NCI-H187 (cell line): ENCODE data around the gene ANAPC5.
"Not testable (repeated sequence)": the region's sequence is repeated elsewhere in the genome, so short reads cannot be mapped to it uniquely, and the experiment has no call there.

Experiments used
- DNase-seq, 2 experiments: peaks; one replicate each; lab custom pipeline; 2025; lab: John Stamatoyannopoulos, UW

ANAPC5 gene

DNA sequence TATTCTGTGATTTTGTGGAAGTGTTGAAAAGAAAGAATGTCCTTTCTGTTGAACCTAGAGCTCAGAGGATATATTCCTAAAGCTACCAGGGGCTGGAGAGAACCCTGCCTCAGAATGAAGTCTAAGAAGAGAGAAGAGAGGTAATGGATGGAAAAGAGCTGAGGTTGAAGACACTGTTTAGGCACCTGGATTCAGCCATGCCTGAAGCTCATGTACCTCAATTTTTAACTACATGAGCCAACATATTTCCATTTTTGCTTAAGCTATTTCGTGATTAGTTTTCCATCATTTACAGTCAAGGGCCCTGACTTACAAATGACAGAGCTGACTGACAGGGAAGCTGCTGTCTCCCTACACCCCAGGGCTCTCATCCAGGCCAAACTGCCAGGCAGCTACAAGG lies 66.4 kb downstream of the ANAPC5 start:
- no peak for DNase-seq

DNA sequence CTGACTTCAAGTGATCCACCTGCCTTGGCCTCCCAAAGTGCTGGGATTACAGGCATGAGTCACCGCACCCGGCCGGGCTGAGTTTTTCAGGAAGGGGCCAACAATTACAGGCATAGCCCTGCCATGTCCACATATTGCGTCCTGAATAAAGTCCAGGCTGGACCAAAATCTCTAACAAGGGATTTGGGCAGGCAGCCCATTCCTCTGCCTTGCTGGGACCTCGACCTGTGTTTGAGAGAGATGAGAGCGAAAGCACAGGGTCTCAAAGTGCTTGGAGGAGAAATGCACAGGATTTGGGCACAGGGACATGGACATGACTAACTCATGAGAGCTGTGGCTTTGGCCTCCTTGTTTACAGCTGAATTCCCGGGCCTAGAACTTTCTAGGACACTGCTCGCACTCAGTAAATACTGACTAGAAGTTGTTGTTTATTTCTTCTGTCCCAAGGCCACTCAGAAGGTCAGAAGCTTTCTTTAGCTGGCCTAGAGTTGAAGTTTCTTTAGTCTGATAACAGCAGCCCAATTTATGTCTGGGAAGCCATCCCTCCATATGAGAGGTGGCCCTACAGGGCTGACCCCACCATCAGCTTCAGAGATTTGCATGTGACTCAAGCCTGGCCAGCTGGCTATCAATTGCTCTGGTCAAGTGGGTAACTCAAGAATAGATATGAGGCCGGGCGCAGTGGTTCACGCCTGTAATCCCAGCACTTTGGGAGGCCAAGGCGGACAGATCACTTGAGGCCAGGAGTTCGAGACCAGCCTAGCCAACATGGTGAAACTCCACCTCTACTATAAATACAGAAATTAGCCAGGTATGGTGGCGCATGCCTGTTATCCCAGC lies 67.4 kb downstream of the ANAPC5 start:
- DNase-seq = no peak

DNA sequence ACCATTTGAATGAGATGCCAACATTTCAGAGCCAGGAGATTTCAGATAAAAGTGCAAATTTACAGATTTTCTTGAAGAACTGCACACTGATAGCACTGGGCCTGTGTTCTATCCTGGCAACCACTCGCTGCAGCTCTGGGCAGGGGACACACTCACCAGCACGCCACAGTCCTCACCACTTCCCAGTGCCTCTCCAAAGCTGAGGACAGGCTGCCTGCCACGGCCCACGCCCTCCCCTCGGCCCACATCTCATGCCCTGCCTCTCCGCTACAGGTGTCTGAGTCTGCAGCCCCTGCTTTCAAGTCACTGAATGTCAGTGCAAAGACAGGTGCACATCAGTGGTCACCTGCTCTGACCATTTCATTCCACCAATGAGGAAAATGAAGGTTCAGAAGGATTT lies 68.4 kb downstream of the ANAPC5 start:
- DNase-seq = no peak

DNA sequence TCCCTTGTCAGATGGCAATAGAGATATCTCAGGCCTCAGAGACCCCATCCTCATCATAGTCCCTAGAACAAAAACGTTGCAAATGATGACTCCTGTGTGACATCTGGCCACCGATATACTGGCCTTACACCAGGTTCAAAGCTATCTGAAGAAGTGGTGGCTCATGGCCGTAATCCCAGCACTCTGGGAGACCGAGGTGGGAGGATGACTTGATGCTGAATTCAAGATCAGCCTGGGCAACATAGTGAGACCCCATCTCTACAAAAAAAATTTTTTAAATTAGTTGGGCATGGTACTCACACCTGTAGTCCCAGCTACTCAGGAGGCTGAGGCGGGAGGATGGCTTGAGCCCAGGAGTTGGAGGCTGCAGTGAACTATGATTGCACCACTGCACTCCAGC lies 68.8 kb downstream of the ANAPC5 start:
- no peak for DNase-seq

DNA sequence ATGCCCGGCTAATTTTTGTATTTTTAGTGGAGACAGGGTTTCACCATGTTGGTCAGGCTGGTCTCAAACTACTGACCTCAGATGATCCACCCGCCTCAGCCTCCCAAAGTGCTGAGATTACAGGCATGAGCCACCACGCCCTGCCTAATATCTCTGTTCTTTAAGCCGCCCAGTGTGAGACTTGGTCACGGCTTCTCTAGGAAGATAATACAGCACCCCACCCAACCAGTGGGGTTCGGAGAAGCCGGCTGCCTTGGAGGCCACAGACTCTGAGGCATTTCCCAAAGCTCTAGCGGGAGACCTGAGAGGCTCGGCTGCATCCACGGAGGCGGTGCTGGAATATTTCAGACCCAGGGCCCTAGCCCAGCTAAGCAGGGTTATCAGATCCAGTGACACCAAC lies 69.3 kb downstream of the ANAPC5 start:
- DNase-seq = not testable (repeated sequence)

DNA sequence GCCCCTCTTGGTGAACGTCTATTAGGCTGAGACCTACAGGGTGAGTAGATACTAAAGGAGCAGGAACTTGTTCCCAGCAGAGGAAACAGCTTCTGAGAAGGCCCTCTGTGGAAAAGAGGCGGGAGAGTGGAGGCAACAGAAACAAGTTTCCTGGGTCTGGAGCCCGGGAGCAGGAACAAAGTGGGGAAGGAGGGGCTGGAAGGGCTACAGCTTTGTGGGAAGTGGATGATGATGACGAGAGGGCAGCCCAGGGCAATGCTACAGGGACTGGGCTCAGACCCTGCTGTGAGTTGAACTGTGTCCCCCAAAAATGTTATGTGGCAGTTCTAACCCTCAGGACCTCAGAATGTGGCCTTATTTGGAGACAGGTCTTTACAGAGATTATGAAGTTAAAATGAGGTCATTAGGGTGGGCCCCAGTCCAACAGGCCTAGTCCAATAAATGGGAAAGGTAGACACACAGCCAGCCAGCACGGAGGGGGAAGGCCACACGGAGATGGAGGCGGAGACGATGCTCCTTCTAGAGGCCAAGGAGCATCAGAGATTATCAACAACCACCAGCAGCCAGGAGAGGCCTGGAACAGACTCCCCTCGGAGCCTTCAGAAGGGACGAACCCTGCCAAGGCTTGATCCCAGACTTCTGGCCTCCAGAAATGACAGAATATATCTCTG lies 70.0 kb downstream of the ANAPC5 start:
- no peak for DNase-seq

DNA sequence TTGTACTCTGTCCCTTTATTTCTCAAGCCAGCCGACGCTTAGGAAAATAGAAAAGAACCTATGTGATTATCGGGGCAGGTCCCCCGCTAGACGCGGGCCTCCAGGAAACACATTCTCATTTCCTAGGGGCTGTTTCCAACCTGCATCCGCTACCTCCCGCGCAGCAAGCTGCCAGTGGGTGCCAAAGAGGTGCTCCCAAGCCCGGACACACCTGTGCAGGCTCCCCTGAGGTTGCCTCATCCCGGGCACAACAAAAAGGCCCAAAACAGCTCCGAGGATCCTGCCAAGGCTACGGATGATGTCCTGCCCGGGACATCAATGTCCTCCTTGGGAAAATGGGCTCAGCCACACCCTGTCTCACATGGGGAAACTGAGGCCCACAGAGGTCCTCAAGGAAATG lies 71.1 kb downstream of the ANAPC5 start:
- DNase-seq = not testable (repeated sequence)

DNA sequence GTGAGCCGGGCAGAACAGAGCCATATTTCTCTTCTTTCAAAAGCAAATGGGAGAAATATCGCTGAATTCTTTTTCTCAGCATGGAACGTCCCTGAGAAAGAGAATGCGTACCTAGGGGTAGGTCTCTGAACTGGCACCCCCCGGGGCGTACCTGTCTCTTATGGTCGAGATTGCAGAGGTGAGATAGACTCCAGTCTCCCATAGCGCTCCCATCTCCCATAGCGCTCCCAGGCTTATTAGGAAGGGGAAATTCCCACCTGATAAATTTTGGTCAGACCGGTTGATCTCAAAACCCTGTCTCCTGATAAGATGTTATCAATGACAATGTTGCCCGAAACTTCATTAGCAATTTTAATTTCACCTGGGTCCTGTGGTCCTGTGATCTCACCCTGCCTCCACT lies 71.7 kb downstream of the ANAPC5 start:
- not testable (repeated sequence) for DNase-seq

DNA sequence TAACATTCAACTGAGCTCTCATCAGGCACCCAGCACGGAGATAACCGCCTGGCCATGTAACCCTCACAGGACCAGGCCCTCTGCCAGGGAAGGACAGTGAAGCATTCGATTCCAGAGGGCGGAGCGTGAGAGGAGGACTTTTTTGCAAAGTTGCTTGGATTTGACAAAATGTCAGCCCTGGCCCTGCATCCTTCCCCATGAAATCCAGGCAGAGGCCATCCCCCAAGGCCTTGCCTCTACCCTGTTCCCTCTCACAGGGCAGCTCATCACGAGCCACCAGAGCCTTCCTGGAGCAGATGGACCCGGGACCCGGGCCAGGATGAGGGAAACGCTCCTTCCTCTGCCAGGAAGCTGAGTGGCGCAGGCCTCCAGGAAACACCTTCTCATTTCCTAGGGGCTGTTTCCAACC lies 72.7 kb downstream of the ANAPC5 start:
- no peak for DNase-seq

DNA sequence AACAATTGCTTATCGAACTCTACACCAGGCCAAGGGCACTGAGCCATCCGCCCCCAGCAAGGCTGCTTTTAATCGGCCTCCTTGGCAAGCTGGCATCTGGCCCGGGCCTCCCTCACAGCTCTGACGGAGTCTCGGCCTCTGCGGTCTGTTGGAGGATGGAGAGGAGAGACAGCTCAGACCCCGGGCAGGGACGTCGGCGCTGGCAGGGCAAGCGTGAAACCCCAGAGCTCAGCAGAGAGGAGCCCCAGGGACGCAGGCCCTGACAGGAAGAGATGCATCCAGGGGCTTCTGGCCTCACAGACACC lies 73.2 kb downstream of the ANAPC5 start:
- DNase-seq = no peak

DNA sequence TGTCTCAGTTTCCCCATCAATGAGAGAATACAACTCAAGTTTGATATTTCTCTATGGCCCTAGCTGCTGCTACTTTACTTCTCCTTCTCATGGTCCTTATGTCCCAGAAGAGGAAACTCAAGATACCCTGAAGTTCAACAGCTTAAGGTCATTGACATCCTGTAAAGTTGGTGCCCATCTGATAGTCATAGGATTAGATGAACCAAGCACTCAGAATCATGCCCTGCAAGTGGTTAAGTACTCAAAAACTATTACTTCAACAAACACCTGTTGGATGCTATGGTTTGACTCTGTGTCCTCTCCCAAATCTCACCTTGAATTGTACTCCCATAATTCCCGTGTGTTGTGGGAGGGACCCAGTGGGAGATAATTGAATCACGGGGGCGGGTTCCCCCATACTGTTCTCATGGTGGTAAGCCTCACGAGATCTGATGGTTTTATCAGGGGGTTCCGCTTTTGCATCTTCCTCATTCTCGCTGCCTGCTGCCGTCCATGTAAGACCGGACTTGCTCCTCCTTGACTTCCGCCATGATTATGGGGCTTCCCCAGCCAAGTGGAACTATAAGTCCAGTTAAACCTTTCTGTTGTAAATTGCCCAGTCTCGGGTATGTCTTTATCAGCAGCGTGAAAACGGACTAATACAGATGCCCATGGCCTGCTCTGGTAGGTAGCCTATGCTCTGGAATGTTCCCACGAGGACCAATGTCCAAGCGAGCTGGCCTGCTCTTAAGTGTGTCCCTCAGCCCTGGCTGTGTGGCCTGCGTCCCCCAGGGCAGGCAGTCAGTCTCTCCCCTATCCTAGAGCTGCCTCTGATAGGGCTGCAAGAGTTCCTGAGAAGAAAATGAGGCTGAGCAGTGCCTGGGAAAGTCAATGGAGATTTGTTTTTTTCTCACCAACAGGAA lies 73.8 kb downstream of the ANAPC5 start:
- DNase-seq = no peak

DNA sequence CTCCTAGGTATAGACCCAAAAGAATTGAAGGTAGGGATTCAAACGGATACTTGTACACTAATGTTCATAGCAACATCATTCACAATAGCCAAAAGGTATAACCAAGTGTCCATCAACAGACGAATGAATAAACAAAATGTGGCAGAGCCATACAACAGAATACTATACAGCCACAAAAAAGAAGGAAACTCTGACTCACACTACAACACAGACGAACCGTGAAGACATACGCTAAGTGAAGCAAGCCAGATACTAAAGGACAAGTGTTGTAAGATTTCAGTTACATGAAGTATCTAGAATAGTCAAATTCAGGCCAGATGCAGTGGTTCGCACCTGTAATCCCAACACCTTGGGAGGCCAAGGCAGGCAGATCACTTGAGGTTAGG lies 74.8 kb downstream of the ANAPC5 start:
- DNase-seq = no peak

DNA sequence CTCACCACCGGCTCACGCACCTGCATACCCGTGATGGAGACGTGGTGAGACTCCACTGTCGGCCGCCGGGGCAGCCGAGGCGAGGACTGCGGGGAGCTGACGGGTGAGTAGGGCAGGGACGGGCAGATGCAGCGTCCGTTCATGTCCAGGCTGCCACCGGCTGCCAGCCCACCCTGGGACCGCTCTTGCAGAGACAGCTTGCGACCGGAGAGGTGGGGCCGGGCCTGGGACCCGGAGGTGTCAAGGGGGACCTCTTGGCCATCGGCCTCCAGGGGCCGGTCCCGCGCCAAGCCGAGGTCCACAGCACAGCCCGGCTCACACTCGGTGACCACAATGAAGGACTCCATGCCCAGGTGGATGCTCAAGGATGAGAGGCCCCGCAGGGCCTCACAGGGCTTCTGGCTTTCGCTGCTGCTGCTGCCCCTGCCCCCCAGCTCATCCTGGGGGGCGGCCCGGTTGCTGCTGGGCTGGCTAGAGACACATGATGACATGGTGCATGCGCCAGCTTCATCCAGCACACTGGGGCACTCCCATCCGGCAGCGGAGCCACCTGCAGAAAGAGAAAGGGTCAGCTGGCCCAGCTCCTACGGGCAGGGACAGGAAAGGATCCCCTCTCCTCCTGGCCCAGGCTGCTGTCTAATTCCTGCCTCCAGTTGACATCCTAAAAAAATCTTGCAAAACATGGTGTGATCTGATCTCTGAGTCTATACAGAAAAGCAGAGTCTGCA lies 78.0 kb downstream of the ANAPC5 start:
- DNase-seq = no peak

DNA sequence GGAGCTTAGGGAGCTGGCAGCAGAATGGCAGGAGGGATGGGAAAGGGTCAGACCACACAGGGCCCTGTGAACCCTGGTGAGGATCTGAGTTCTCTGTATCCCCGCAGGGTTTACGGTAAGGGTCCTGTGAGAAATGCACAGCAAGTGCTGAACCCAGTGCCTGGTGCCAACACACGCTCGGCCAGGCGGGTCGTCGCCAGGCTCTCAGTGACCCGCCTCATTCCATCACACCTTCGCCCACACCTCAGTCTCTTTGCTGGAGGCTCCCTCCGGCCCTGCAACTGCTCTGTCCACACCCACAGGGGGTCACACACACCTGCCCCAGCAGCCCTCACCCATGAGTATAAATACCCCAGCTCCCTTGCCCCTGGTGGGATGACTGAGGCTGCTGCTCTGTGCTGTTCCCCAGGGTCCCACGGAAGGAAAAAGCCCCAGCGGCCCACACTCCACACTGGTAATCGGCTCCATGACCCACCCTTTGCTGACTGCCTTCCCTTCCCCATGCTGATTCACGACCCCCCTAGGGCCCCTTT lies 78.8 kb downstream of the ANAPC5 start:
- no peak for DNase-seq

DNA sequence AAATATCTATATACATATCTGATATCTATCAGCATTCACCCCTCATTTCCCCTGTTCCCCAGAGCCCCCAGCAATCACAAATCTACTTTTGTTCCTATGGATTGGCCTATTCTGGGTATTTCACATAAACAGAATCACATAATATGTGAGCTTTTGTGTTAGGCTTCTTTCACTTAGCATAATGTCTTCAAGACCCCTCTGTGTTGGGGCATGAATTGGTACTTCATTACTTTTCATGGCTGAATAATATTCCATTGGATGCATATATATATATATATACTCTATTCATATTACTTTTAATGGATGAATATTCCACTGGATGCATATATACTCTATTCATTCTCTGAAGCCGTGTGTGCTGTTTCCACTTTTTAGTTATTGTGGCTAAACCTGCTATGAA lies 84.4 kb downstream of the ANAPC5 start:
- DNase-seq = no peak

DNA sequence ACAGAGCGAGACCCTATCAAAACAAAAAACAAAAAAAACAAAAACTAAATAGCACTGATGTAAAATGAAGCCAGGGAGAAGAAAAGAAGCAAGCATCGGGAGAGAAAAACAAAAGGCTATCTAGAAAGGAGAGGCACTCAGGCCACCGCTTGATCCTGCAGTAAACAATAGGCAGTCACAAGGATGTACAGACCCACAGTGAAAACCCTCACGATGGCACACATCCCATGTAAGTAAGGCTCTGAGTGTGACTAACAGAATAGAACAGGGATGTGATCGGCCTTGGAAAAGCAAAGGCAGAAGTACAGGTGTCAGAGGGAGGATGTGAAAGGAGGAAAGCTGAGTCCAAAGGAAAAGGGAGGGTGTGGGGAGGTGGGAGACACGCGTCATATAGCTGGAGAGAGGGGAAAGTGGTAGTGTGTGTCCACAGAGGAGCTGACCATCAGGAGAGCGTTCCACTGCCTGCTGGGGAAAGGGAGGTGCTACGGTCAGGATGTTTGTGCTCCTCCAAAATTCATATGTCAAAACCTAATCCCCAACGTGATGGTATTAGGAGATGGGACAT lies 87.2 kb downstream of the ANAPC5 start:
- no peak for DNase-seq

DNA sequence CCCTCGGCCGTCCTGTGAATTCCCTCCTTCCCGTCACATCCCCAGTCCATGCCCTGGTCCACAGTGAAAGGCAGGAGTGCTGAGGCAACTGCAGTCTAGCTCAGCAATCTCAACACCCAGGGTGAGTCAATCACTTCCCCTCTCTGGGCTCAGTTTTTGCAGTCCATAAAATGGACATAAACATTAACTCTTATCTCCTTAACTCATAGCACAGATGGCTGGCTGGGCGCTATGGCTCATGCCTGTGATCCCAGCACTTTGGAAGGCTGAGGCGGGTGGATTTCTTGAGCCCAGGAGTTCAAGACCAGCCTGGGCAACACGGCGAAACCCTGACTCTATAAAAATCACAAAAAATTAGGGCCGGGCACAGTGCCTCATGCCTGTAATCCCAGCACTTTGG lies 88.1 kb downstream of the ANAPC5 start:
- no peak for DNase-seq

DNA sequence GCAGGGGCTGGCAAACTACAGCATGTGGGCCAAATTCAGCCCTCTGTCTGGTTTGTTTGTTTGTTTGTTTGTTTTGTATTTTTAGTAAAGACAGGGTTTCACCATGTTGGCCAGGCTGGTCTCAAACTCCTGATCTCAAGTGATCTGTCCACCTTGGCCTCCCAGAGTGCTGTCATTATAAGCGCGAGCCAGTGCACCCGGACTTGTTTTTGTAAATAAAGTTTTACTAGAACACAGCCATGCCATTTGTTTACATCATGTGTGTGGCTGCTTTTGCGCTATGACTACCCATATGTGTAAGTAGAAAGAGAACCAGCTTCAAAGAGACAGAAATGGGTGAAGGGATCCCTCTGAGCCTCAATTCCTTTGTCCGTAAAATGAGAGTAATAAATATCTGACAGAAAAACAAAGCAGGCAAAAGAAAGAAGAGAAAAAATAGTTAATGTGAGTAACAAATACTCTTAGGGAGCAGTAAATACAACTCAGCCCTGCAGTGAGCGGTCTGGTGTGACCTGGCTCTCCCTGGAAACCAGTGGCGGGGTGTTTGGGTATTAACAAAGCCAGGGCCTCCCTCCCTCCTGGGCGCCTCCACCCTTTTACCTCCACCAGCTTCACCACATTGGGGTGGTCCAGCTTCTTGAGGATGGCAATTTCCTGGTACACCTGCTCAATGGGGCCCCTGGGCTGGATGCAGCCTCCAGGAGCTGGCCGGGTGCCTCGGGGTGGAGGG lies 88.8 kb downstream of the ANAPC5 start:
- no peak for DNase-seq

DNA sequence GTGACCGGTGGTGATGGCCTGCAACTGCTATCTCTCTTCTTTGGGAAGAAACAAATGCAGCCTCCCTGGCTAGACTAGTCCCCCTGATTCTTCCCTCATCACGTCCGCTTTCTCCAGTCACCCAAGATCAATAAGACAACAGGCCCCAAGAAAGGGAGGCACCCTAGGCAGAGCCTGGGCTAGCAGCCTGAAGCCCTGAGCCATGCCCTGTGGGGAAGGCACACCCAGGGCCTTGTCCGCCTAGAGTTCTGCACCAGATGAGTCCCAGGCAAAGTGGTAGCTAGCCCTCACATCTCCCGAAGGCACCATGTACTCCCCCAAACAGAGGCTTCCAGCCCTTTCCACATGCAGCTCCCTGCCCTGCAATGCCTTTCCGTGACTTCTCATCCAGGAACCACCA lies 90.8 kb downstream of the ANAPC5 start:
- no peak for DNase-seq

DNA sequence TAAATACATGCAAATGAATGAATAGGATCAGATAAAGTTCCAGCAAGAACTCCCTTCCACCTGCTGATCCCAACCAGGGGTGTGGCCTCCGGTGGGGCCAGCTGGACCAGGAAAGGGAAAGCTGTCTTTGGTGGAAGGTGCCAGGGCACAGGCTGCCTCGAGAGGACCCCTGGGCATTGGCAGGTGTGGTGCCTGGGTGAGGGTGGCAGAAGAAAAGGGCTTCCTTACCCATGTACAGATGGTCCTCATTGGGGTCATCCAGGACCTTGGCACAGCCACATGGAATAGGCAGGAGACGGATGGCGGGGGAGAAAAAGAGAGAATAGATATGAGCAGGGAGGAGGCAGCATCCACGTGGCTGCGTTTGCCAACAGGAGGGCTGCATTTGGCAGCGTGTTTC lies 92.1 kb downstream of the ANAPC5 start:
- DNase-seq = no peak

DNA sequence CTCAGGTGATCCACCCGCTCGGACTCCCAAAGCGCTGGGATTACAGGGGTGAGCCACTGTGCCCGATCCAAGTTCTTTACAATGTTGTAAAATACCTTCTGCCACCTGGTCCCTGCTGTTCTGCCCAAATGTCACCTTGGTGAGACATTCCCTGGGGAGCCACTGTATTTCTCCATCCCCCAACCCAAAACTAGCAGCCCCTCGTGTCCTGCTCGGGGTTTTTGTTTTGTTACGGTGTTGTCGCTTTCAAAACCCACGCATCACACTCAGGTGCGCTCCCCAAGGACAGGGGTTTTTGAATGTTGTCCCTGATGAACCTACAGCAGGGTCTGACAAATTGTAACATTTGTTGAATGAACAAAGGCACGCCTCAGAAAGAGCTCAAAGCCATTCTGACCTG lies 93.1 kb downstream of the ANAPC5 start:
- no peak for DNase-seq
